HEK293T (cell line): ENCODE results near the gene SPTBN4.
"Not testable (repeated sequence)": the region's sequence is repeated elsewhere in the genome, so short reads cannot be mapped to it uniquely, and the experiment has no call there.

Experiments
- ARNT ChIP-seq: fragments of 450-650 bp; IDR thresholded peaks from 2 replicates; pipeline ENCODE4 v1.6.1; 2017; ENCODE audit warnings: mild to moderate bottlenecking
- BHLHE40 ChIP-seq: fragments of 450-650 bp; IDR thresholded peaks from 2 replicates; pipeline ENCODE4 v1.6.1; 2016; ENCODE audit warnings: mild to moderate bottlenecking, moderate library complexity, borderline replicate concordance
- CTBP1 ChIP-seq: fragments of 450-650 bp; IDR thresholded peaks from 2 replicates; pipeline ENCODE4 v1.6.1; 2016; ENCODE audit warnings: borderline replicate concordance
- ELF4 ChIP-seq: fragments of 450-650 bp; IDR thresholded peaks from 2 replicates; pipeline ENCODE4 v1.6.1; 2017; ENCODE audit warnings: antibody characterized with exemption
- FOXA1 ChIP-seq: fragments of 450-650 bp; IDR thresholded peaks from 2 replicates; pipeline ENCODE4 v1.6.1; 2016; ENCODE audit warnings: mild to moderate bottlenecking
- FOXK2 ChIP-seq: fragments of 450-650 bp; IDR thresholded peaks from 2 replicates; pipeline ENCODE4 v1.6.1; 2016; ENCODE audit warnings: mild to moderate bottlenecking
- FOXM1 ChIP-seq: fragments of 450-650 bp; IDR thresholded peaks from 2 replicates; pipeline ENCODE4 v1.6.1; 2017; ENCODE audit warnings: mild to moderate bottlenecking, borderline replicate concordance
- HDGF ChIP-seq: fragments of 450-650 bp; IDR thresholded peaks from 2 replicates; pipeline ENCODE4 v1.6.1; 2017; ENCODE audit warnings: antibody characterized with exemption, borderline replicate concordance
- LEF1 ChIP-seq: fragments of 450-650 bp; IDR thresholded peaks from 2 replicates; pipeline ENCODE4 v1.6.1; 2017; ENCODE audit warnings: mild to moderate bottlenecking, borderline replicate concordance
- NFRKB ChIP-seq: fragments of 450-650 bp; IDR thresholded peaks from 2 replicates; pipeline ENCODE4 v1.6.1; 2016; ENCODE audit warnings: mild to moderate bottlenecking, moderate library complexity
- SP1 ChIP-seq: fragments of 450-650 bp; IDR thresholded peaks from 2 replicates; pipeline ENCODE4 v1.6.1; 2017
- SUZ12 ChIP-seq: fragments of 450-650 bp; IDR thresholded peaks from 2 replicates; pipeline ENCODE4 v1.6.1; 2016; ENCODE audit warnings: mild to moderate bottlenecking
- TARDBP ChIP-seq: fragments of 450-650 bp; IDR thresholded peaks from 2 replicates; pipeline ENCODE4 v1.6.1; 2016
- ZNF384 ChIP-seq: fragments of 450-650 bp; IDR thresholded peaks from 2 replicates; pipeline ENCODE4 v1.6.1; 2016

DNA sequence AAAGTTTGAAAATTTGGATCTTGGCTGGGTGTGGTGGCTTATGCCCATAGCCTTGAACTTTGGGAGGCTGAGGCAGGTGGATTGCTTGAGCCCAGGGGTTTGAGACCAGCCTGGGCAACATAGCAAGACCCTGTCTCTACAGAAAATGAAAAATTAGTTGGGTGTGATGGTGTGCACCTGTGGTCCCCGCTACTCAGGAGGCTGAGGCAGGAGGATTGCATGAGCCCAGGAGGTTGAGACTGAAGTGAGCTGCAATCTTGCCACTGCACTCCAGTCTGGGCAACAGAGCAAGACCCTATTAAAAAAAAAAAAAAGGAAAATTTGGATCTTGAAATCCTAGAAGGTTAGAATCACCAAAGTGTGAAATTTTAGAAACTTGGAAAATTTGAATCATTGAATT is 97.7 kb downstream of the SPTBN4 start:
- TF ChIP-seq FOXA1, FOXM1, SP1, BHLHE40, NFRKB, TARDBP, SUZ12, ZNF384, ARNT, FOXK2, CTBP1, HDGF, LEF1, ELF4: not testable (repeated sequence)
